DMS153 (cell line): ENCODE measurements around the gene KNDC1.

Source experiments
- DNase-seq: peaks from one replicate; lab custom pipeline; 2025; lab: John Stamatoyannopoulos, UW

KNDC1 gene

DNA sequence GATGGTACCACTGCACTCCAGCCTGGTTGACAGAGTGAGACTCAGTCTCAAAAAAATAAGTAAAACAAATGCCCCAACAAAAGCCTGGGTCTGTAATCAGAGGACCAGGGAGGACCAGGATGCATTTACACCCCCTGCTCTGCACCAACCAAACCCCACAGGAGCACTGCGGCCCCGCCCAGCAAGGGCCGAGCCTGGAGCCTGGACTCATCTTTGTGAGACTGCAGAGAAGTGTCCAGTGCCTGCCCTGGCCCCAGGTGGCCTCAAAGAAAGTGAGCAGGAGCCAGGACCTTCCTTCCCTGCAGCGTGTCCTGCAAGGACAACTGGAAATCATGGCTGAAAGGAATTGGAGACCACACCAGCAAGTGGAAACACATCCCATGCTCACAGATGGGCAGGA lies 31.6 kb downstream of the KNDC1 start:
- DNase-seq: no peak

GRCh38 chr10:133194151-133194550 lies 34.1 kb downstream of the KNDC1 start:
- DNase-seq: no peak

- DNase-seq: no peak
Observed at GRCh38 chr10:133195096-133195495, 35.1 kb downstream of the KNDC1 start.

- DNase-seq: no peak
Observed at GRCh38 chr10:133195611-133196010, 35.6 kb downstream of the KNDC1 start.

GRCh38 chr10:133196221-133196915 lies 36.3 kb downstream of the KNDC1 start:
- DNase-seq: no peak

DNA sequence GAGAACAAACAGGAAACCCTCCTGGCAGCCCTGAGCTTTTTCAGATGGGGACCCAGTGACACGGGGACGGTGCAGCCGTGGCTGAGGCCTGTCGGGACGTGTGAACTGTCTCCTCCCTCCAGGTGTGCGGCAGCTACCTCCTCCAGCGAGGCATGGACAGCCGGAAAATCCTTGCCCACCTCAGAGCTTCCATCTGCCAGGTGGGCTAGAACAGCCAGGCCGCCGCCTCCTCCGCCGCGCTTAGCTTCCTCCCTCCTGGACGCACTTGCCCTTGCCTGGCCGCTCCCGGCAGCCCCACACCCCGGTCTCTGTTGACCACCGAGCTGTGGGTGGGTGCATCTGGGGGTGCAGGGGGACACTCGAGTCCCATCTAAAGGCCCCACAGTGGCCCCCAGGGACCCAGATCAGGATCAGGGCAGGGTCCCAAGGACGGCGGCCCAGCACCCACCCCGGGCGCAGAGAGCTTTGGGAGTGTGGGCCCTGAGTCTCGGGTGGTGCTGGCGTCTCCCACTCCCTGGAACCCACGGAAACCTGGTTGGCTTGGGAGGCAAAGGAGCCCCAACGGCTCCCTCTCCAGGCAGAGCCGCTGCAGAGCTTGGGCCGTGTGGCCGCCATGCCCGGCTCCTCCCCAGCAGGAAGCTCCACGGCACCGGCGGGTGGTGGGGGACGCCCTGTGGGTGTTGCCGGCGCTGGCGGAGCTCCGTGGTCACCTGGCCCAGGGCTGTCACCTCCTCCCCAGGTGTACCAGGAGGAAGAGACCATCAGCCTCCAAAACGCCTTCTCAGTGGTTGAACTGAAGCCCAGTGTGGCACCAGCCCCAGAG lies 37.1 kb downstream of the KNDC1 start:
- no peak for DNase-seq

- DNase-seq: no peak
Observed at GRCh38 chr10:133197786-133198185, 37.8 kb downstream of the KNDC1 start.

GRCh38 chr10:133198206-133198605 lies 38.2 kb downstream of the KNDC1 start:
- DNase-seq: no peak

DNA sequence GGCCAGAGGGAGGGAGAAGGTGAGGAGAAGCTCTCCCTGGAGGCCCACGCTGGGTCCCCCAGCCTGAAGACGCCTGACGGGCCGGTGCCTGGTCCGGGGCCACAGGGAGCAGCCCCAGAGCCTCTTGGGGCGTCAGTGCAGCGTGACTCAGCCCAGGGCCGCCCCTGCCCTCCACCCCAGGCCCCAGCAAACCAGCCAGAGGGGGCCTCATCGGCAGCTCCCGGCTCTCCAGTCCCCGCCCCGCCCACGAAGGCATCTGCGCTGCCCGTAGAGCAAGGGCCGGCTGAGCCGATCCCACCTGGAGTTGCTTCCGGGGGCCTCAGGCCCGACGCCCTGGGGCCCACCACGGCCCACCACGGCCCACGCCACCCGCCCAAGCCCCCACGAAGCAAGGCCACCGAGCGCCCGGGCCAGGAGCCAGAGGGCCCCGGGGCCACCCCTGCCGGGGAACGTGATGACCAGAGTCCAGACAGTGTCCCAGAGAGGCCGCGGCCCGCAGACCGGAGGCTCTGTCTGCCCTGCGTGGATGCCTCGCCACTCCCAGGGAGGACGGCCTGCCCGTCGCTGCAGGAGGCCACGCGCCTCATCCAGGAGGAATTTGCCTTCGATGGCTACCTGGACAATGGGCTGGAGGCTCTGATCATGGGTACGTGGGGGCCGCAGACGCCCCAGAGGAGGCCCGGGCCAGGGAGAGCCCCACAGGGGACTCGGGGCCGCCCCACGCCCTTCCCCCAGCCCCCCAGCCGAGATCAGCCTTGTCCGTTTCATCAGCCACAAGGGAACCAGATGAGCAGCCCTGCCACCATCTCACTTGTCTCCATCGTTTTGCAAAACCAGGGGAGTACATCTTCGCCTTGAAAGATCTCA lies 38.8 kb downstream of the KNDC1 start:
- no peak for DNase-seq

GRCh38 chr10:133199488-133199885 lies 39.5 kb downstream of the KNDC1 start:
- no peak for DNase-seq

- no peak for DNase-seq
Observed at GRCh38 chr10:133199992-133200611, 40.1 kb downstream of the KNDC1 start.

GRCh38 chr10:133200621-133201031 lies 40.6 kb downstream of the KNDC1 start:
- DNase-seq: no peak

GRCh38 chr10:133201151-133201947 lies 41.3 kb downstream of the KNDC1 start:
- DNase-seq: no peak

DNA sequence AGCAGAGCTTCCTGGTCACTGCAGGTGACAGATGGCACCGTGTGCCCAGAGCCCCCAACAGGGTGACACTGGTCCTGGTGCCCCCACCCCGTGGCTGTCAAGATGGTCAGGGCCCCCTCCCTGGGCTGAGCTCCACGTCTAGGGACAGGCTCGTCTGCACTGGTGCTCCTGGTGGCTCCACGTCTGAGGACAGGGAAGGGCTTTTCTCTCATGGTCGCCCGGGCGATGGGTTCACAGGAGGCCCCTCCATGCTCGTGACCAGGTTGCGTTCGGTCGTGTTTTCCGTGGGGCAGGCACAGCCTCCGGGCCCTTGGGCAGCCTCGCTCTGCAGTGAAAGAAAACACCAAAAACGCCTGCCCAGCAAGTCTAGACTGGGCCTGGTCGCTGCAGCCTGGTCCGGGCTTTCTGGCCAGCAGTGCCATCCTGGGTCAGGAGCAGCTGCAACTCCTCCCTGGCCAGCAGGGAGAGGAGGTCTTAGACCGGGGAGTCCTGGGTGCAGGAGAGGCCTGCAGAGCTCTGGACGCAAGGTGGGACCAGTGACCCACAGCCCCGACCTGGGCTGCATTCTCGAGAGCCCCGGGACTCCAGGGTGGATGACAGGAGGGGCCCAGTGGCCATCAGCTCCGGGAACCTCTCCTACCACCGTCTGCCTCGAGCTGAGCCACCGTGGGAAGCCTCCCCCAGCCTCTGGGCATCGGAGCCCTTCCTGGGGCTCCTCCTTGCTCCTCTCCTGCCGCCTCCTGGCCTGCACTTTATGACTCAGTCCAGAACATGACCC lies 42.1 kb downstream of the KNDC1 start:
- DNase-seq: no peak

DNA sequence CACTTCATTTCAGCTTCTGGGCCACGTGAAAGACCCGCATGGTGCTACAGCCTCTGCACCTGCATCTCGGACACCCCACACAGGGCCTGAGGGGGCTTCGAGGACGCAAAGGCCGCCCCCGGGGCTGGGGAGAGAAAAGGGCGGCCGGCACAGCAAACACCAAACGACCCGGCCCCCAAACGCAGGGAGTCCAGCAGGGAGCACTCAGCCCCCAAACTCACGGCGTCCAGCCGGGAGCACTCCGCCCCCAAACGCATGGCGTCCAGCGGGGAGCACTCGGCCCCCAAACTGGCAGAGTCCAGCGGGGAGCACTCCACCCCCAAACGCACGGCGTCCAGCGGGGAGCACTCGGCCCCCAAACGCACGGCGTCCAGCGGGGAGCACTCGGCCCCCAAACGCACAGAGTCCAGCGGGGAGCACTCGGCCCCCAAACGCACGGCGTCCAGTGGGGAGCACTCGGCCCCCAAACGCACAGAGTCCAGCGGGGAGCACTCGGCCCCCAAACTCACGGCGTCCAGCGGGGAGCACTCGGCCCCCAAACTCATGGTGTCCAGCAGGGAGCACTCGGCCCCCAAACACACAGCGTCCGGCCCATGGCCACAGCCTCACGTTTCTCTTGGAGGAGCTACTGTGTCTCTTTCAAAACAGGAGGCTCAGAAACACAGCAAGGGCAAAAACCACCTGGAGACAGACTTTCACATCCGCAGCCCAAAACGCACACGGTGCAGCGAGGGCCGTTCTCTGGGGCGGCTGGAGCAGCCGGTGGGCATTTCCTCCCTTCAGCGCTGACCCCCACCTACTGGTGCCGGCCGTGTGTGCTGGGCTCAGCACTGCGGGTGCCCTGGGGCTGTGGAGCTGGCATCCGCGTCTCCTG lies 43.0 kb downstream of the KNDC1 start:
- DNase-seq: no peak

DNA sequence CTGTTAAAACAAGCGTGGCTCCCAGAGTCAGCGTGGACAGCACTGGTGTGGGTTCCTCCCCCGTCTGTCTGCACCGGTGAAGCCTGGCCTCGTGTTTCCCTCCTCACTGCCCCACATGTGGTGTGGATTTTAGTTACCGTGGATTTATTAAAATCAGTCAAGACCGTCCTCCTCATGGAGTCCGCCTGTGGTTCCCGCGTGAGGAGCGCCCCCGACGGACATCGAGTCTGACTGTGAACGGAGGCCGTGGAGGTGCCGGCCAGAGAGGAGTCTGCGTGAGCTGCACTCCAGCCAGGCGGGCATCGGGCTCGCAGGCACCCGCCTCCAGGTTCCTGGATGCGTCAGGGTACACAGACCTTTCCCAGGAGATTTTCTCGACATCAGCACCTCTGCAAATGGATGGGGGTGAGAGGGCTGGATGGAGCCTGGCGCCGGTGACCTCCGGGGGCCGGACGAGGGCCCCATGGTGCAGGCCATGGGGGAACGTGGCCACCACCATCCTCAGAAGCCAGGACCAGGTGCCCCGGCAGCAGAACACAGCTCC lies 43.7 kb downstream of the KNDC1 start:
- no peak for DNase-seq

- no peak for DNase-seq
Observed at GRCh38 chr10:133204226-133205015, 44.4 kb downstream of the KNDC1 start.

DNA sequence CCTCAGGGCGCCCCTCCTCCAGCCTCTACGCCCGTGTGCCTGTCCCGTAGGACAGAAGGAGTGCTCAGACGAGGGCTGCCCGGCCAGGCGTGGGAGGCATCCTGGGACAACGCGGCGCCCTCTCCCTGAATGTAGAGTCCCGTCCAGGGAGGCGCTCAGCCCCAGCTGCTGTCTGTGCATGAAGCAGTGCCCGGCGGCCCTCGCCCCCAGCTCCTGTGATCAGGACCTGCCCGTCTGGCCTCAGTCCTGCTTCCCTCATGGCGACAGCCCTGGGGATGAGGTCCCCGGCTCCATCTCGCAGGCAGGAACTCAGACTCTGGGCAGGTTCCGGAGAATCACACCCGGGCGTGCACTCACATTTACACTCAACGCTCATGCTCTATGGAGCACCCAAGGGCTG lies 45.1 kb downstream of the KNDC1 start:
- no peak for DNase-seq
